Measurements from ENCODE around the gene FAM114A1.
"Not testable (repeated sequence)": the region's sequence is repeated elsewhere in the genome, so short reads cannot be mapped to it uniquely, and the experiment has no call there.

The FAM114A1 gene

DNA sequence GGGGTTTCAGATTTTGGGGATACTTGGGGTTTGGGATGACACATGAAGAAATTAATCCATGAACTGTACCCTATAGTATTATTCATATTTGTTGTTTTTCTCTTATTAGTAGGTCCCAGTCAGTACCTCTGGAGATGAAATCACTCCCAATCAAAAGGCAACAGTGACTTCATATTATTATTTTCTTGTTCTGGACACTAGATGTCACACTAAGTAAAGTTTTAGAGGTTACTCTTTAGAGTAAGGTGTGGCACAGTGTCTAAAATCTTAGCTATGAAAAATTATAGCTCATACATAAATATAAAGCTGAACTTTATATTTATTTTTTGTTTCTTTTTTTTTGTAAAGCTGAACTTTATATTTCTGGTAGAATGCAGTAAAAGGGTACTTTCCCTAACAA is 35.1 kb downstream of the FAM114A1 start:
- DNase-seq (ENCODE audit: low read depth in 2 of 2): no peak

DNA sequence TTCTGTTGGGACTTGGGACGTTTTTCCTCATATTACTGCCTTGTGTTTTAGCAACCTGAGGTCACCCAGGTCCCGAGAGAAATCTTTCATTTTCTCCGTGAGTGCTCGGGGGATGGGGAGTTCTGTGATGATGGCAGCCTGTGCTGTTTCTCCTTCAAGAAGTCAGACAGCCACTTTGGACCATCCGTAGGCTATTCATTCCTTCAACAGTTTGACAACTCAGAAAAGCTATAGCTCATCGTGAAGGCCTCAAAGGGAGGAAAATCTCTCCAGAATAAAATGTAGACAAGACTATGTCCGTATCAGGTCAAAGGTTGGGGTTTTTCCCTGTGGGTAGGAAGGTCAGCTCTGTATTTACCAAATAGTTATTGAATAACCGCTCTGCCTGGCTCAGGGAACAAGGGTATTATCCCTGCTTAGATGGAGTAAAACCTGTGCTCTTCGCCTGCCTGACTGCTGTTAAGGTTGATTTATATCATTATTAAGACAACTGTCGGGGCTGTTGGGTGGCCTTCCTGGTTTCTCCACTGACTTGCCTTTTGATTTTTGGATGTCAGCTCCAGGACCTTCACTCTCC is 36.6 kb downstream of the FAM114A1 start:
- DNase-seq (ENCODE audit: low read depth in 2 of 2): no peak

DNA sequence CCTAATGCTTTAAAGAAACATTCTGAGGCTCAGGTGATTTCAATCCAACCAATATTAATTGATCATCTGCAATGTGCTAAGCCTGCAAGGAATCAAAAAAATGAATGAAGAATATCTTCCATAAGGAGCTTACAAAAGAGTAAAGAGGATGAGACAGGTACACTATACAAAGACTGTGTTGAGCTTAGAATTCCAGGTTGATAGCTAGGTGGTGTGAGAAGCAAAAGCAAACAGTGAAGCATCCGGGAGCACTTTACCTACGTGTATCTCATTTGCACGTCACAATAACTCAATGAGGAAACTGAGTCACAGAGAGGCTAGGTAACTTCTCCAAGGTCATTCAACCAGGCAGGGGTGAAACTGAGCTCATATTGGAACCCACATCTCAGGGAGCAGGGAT is 37.1 kb downstream of the FAM114A1 start:
- no peak for DNase-seq (ENCODE audit: low read depth in 2 of 2)

DNA sequence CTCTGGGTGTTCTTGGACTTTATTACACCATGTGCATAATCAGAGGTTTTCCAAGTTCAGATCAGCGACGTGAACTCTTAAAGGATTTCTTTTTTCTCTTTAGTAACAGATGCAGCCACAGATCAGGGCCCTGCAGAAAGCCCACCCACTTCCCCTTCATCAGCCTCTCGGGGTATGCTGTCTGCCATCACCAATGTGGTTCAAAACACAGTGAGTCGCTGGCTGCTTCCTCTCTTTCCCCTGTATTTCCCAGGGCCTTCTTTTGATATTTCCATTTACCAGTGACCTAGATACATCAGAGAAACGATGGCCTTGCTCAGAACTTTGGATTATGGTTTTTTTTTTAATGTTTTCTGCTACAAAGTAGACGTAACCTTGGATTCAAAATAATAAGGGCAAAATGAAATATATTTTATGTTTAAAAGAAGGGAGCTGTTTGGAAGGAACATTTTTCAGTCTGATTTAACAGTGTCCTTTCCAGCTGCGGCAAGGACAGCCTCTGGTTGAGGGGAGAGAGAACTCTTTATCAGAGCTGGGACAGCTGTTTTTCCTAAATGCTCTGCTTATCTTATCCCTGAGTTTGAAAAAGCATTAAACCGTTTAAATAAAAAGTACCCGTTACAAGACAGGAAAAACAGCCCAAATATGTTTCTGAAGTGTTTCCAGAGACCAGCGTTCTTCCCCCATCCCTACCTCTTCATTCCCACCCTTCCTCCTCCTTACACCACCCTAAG is 38.2 kb downstream of the FAM114A1 start:
- DNase-seq (ENCODE audit: low read depth in 2 of 2): no peak

DNA sequence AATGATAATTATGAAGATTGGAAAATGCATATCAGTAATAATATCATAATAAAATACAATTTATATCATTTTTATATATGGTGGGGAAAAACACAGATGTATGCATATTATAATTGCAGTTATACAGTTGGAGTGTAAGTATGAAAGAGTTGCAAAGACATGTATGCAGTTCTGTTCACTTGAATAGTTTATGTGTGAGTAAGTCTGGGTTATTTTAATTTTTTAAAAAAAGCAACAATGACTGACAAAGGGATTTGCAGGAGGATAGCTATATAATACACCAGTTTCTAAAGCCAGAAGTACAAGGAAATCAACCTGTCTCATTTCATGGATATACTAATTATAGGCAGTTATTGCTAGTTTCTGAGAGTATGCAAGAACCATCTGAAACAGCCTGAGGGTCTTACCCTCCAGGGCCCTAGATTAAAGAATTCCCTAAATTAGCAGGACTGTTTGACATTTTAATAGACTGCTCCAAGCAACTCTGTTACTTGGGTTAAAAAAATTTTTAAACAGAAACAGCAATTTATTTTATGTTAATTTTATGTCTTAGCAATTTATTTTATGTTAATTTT is 40.2 kb downstream of the FAM114A1 start:
- DNase-seq (ENCODE audit: low read depth in 2 of 2): no peak

DNA sequence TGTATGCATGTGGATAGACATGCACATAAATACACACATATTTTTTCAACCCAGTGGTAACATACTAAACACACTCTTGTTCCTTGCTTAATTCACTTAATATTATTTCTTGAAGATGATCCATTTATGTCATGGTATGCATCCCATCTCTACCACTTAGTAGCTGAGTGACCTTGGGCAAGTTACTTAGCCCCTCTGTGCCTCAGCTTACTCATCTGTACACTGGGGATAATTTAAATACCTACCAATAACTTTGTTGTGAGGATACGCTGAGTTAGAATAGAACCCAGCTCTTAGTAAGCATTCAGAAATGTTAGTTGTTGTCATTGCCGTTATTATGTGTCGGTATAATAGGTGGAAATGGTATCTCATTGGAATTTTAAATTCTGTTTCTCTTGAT is 41.4 kb downstream of the FAM114A1 start:
- no peak for DNase-seq (ENCODE audit: low read depth in 2 of 2)

DNA sequence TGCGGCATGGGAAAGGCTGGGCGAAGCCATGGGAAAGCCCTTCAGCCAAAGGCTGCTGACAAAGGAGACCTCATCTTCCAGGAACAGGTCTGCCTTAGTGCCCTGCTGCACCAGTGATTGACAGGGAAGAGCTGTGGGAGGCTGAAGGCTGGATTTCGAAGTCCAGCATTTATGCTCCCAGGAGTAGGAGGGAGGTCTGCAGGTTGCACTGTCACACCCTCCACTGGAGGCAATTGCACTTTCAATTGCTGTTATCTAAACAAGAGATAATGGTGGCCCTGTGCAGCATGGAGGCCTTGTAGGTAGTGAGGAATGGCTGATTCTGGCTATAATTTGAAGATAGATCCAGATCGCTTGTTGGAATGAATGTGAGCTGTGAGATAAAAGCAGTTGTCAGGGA is 43.7 kb downstream of the FAM114A1 start:
- DNase-seq (ENCODE audit: low read depth in 2 of 2): no peak

DNA sequence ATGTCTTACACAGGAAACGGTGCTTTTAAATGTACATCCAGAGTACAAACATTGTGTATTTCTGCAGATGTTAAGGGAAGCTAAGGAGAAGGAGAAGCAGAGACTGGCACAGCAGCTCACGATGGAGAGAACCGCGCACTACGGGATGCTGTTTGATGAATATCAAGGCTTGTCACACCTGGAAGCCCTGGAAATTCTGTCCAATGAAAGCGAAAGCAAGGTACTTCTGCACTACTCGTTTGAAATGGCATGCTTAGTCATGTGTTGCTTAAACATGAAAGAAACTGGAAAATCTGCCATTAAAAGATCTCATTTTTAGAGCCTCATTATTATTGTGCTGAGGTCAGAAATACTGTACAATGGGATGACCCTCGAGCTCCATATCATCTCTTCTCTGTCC is 47.2 kb downstream of the FAM114A1 start:
- no peak for DNase-seq (ENCODE audit: low read depth in 2 of 2)

DNA sequence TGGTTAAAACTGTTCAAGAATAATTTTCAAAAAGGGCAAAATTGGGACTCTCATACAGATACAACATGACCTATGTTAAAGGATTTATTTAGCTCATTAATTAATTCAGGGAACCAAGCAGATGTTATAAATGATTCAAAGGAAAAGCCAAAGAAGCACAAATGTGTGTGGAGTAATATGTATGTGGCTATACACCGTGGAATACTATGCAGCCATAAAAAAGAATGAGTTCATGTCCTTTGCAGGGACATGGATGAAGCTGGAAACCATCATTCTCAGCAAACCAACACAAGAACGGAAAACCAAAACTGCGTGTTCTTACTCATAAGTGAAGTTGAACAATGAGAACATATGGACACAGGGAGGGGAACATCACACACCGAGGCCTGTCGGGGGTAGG is 48.7 kb downstream of the FAM114A1 start:
- DNase-seq (ENCODE audit: low read depth in 2 of 2): not testable (repeated sequence)

DNA sequence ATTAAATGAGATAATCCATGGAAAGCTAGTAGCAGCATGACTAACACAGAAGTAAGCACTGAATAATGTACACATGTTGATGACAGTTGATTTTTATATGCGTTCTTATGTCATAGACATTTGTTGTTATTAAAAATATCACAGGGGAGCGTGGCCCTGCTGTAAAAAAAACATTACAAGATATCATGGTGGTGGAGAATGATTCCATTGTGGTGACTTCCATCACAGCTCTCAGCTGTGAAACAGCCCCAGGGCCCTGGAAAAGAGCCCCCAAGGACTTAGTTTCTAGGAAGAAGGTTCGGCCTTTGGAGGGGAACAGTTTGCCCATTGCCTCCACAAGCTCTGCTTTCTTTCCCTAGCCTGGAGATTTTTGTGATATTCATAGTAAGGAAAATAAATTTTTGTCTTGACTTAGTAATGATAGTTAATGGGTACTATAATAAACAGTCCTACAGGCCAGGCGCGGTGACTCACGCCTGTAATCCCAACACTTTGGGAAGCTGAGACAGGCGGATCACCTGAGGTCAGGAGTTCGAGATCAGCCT is 49.9 kb downstream of the FAM114A1 start:
- no peak for DNase-seq (ENCODE audit: low read depth in 2 of 2)

DNA sequence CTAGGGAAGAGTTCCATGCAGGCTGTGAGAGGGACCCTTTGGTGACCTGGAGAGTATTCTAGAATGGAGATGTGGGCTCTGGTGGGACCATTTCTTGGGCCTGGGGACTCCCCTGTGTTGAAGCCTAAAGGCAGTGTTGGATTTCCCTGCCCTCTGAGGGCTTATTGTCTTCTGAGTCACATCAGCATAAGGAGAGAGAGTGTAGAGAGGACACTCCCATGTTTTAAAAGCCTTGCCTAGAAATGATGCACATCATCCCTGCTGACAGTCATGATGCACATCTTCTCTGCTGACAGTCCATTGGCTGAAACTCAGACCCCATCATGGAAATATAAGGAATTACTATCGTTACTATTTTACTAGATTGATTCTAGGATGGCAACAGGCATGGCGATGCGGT is 51.9 kb downstream of the FAM114A1 start:
- DNase-seq (ENCODE audit: low read depth in 2 of 2): no peak

DNA sequence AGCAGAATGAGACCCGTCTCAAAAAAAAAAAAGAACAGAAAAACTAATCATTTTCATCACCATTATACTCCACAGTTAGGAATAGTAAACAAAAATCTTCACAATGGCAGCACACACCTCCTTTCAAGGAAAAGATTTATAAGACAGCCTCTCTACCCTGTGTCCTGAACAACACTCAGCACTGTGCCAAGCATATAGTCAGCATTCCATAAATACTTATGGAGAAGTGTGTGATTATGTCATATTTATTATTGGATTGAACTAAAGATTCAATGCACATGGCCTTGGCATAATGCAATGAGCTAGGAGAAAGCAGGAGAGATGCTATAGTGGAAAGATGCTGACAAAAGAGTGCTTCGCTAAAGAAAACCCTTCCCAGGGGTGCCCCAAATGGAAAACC is 52.6 kb downstream of the FAM114A1 start:
- DNase-seq (ENCODE audit: low read depth in 2 of 2): no peak

DNA sequence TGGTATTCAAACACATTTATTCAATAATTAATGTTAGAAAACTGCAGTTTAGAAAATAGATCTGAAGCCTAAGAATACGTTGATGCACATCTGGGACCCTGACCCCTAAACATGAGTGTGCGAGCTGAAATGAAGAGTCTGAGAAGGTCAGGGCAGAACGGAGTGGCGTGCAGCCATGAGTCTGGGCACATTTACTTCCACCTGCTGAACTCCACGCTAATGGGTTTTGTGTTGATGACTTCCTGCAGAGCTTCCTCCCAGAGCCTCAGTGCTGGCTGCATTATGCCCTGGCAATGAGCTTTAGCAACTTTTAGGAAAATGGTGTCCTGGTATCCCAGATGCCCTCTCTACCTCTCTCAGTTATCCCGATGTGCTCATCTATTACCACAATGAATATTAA is 53.1 kb downstream of the FAM114A1 start:
- no peak for DNase-seq (ENCODE audit: low read depth in 2 of 2)

DNA sequence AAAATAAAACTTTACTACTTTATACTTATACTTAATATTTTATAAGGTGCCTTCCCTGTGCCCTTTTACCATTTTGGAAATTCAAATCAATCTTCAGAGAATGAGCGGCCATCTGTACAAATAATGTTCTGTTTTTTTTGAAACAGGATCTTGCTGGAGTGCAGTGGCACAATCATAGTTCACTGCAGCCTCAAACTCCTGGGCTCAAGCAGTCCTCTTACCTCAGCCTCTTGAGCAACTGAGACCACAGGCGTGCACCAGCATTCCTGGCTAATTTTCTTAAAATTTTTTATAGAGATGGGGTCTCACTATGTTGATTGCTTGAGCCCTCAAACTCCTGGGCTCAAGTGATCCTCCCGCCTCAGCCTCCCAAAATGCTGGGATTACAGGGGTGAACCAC is 53.5 kb downstream of the FAM114A1 start:
- DNase-seq (ENCODE audit: low read depth in 2 of 2): no peak

DNA sequence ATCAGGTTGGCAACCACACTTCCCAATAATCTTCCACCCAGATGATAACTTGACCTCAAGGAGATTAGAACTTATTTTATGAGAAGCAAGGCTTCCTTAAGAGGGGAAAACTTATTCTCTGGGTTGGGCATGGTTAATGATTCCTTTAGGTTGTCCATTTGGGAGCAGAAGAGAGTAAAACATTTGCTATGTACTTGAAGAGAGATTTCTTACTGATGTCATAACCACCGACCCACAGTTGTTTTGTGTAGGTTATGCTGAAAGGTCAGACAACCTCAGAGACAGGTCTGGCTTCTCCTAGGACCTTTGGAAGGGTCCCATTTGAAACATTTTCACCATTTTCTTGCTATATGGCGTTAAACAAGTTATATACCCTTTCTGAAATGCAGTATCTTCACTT is 56.1 kb downstream of the FAM114A1 start:
- DNase-seq (ENCODE audit: low read depth in 2 of 2): no peak

DNA sequence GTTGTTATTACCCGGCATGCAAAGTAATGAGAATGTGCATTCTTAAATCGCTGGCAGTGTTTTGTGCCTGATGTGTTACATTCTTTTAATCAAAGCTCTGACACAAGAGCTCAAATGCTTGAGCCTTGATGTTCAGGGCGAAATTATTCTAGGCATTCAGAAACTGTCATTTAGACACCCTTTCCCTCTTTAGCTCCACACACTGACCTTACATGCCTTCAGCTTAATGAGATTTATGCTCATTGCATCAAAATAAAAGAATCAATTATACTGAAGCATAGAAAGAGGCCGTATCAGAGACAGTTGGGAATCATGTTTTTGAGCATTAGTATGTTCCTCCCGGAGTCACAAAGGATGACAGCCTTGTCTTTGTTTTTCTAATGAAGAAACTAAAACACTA is 56.7 kb downstream of the FAM114A1 start:
- DNase-seq (ENCODE audit: low read depth in 2 of 2): no peak

DNA sequence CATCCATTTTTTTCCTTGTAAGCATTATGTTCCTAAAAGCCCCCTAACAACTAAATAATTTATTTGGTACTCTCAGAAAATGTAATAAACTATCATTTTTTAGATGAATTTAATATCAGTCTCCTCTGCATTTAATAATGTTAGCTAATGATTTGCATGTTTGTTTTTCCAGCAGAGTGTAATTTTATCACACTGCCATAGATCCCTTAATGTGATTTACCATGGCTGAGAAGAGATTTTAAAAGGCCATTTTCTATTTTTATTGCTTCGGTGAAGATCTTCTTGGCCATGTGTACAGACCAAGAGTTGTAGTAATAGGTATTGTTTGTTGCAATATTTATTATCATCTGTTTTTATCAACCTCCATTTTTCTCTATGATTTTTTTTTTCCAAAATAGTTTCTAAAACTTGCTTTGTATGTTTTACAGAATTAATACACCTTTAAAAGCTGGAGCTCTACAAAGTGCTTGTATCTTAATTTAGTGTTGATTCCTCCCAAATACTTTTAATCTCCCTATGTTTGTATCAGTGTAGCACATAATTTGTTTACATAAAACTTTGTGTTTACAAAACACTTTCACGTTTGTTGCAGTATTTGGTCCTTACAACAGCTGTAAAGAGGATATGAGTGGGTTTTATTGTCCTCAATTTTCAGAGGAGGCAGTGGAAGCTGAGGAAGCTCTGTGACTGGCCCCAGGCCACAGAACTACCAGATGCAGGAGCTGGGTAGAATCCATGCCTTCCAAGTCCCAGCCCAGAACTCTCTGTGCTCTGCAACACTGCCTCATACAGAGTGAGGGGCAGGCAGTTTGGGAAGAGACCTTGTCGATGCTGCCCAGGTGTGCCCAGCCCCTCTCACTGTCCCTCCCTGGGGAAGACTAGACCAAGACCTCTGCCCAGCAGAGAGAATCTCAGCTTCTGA is 58.1 kb downstream of the FAM114A1 start:
- no peak for DNase-seq (ENCODE audit: low read depth in 2 of 2)

DNA sequence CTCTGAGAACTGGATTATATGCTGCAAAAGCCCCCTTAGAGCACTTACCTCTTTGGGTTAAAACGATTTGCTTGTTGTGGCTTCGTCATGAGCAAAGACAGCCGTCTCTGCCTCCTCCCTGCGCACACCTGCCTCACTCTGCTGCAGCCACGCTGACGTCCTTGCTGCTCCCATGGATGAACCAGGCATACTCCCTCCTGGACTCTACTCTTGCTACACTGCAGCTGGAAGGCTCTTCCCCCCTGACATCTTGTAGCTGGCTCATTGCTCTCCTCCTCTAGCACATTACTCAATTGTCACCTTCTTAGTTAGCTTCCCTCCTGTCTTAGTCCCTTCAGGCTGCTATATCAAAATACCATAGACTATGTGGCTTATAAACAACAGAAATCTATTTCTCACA is 59.3 kb downstream of the FAM114A1 start:
- no peak for DNase-seq (ENCODE audit: low read depth in 2 of 2)

DNA sequence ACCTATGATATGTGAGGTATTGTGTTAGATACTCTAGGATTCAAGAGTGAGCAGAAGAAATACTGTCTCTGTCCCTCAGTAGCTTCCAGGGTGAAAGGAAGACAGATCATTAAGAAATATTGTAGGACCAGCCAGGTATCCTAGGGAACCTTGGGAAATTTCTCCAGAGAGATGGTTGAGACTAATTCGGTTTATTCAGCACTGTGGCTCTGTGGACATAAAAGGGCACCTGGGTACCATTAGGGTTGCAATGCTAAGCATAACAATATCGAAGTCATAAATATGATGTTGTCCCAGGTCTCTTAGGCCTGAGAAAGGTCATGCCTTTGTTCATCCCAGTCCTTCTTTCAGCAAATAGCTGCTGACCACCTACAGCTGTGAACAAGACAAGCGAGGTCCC is 61.0 kb downstream of the FAM114A1 start:
- DNase-seq (ENCODE audit: low read depth in 2 of 2): no peak

DNA sequence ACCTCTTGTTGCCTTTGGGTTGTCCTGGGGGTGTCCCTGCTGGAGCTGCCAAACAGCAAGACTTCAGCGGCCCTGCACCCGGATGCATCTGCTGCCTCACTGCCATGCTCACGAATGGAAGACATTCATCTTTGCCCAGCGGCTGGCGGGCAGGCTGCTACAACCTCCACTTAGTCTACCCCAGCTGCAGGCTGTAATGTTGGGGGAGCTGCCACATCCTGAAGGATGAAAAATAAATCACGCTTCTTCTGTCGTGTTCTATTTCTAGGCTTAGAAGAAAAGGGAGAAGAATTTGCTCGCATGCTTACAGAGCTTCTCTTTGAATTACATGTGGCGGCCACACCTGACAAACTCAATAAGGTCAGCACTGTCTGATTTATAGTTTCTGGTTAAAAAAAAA is 61.4 kb downstream of the FAM114A1 start:
- DNase-seq (ENCODE audit: low read depth in 2 of 2): no peak

DNA sequence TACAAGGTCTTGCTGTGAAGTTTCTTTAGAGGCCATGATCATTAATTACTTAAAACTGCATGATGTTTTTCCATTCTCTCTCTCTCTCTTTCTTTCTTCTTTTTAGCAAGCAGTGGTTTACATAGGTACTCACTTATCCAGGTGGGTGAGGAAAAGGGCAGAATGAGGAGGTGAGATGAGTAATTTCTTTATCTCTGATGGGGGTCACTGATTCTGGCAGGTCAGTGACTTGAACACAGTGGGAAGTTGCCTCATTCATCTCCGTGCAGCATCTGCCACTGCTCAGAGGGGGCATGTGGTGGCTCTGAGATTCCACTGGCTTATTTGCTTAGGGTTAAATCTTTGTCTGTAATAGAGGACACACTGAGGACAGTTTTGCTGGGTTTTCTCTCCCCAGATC is 62.6 kb downstream of the FAM114A1 start:
- DNase-seq (ENCODE audit: low read depth in 2 of 2): no peak

DNA sequence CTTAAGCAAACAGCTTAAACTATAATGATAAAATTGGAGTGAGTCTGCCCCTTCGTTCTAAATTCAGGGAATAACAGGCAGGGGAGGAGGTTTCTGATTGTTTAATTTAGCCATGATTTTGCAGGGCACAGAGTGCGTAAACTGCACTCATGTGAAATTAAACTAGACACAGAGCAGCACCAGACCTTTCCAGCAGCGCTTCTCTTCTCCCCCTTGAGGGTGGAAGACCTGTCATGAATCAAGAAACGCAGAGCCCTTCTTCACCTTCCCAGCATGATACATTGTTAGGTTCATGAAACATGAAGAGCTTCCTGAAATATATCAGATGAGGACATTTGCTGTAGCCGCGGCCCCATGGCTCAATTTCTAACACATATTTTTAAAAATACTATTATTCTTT is 63.1 kb downstream of the FAM114A1 start:
- no peak for DNase-seq (ENCODE audit: low read depth in 2 of 2)
